Inferior parietal cortex (tissue), 1 donor: ENCODE results near the gene SLF1.

Source experiments
- DNase-seq: peaks from one replicate; pipeline ENCODE4 v3.0.0-alpha.2; 2016; ENCODE audit errors: extremely low spot score

Gene SLF1

DNA sequence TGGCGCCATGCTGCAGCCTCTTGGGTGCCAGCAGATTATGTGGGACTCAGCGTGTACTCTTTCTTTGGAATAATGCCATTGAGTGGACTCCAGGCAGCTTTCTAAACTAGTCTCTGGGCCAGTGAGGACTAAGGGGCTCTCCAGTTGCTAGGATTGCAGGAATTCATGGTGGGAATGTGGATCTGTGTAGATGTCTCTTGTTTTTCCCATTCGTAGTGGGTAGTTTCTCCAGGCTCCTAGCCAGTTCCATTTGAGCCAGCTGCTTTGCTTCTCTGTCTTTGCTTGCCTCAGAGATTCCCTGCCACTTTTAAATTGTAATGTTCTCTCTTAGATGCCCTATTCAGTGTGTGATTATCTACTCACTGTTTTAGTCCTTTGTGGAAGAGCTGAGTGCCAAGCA, 42.6 kb downstream of the SLF1 start:
- no peak for DNase-seq

DNA sequence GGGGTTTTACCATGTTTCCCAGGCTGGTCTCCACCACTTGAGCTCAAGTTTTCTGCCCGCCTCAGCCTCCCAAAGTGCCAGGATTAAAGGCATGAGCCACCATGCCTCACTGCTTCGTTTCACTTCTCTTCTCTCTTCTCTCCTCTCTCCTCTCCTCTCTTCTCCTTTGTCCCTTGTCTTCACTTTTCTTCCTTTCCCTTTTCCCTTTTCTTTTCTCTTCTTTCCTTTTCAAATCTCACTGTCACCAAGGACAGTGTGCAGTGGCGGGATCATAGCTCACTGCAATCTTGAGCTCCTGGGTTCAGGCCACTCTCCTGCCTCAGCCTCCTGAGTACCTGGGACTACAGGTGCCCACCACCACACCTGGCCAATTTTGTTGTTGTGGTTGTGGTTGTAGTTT, 49.5 kb downstream of the SLF1 start:
- DNase-seq: no peak

DNA sequence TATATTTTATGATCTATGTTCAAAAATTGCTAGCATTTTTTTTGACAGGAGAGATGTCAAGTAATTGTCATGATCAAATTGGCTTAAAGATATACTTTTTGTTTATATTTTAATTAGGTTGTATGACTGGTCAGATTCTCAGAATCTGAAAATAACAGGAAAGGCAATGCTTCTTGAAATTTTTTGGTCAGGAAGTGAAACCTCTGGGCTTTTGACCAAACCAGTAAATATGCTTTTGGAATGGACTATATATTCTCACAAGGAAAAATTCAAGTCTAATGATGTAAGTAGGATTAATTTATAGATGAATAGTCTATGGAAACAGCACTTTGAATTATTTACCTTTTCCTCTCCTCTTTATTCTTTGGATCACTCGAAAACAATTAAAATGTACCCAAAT, 52.3 kb downstream of the SLF1 start:
- DNase-seq: no peak

DNA sequence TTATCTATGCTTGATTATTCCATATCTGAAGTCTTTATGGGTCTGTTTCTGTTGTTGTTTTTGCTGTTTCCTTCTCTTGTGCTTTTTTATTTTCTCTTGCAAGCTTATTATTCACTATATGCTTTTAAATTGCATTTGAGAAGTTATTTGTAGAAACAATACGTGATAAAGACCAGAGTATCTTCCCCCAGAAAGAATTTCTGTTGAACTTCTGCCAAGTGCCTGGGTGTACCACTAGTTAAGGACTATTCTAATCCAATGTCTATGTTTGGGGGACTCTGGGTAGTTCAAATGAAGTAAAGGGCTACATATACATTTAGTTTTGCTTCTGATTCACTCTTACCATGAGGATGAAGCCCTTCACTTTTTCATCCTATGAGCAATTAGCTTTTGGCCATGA, 54.3 kb downstream of the SLF1 start:
- no peak for DNase-seq

DNA sequence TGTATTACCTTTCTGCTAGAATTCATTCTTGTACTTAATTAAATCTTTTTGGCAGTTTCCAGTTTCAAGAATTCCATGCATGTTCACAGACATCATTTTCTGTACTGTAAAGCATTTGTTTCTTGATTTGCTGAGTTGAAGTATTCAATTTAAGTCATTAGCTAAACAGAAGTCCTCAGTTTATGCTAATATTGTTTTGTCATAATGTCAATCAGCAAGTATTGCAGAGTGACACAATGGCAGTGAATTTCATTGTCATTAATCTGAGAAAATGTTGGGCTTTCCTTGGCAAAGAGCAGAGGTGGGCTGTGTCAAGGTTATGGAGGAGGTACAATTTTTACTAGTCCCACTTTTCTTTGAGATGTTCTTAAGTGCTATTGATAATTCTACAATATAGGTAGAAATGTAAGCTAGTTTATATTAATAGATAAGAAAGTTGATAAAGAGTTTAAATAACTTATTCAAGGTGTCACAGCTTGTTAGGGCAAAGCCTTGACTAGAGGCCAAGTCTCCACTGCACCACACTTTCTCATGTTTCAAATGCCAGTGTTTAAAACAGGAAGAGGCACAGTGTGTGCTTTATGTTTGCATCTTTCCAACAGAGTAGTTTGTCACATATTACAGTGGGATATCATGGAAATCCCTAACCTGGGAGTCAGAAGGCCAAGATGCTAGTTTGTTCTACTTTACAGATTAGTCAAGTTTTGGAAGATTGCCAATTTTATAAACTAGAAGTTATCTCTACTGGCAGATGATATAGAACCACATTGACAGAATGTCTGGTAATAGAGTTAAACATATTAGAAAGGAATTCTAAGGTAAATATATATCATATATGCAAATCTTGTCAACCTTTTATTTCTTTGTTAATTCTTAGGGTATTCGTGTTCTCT, 56.3 kb downstream of the SLF1 start:
- DNase-seq: no peak

DNA sequence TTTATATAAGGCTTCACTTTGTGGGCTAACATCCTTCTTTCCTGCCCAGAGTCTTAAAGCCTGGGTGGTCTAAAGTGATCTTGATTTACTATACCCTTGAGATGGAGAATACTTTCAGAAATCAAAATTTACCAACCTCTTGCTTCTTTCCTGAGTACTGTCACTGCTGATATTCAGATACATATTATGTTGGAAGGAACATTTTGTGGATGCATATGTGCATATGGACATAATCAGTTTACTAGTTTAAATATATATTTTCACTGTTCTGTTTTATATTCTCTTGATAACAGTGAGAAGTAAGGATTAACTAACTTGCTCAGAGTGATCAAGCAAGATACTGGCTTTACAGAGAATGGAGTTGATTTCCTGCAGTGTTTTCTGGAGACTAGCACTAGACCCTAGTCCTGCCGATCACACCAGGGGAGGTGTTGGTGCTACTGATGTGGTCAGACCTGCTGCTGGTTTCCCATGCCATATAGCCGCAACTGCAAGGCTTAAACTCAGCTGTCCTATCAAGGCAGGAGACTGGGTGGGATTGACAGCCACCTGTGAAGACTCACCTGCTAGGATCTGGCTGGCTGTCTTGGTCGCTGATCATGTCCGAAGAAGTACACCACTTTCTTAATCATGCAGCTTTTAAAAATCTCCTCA, 57.6 kb downstream of the SLF1 start:
- DNase-seq: no peak

DNA sequence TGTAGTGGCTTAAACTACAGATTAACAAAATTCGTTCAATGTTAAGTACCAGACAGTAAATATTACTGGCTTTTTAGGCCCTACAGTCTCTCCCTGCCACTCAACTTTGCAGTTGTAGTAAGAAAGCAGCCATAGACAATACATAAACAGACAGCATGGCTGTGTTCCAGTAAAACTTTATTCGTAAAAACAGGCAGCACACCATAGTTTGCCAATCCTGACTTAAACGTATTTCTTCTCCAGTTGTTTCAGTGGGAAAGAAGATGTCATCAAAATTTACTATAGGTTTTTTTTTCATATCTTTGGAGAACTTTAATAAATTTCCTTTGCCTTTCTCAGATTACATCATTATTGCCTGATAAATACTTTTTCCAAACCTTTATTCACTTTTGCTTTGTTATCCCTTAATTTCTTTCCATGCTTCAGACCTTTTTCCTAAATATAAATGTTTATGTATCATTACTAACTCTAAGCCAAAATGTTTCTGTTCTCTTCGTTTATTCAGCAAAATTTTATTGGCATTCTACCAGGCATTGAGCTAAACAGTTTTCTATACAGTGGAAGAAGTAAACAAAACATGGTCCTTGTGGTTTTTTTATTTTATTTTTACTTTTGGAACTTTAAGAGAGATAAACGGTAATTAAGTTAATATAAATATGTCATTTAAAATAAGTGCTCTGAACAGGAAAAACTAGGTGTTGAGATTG, 64.5 kb downstream of the SLF1 start:
- no peak for DNase-seq

DNA sequence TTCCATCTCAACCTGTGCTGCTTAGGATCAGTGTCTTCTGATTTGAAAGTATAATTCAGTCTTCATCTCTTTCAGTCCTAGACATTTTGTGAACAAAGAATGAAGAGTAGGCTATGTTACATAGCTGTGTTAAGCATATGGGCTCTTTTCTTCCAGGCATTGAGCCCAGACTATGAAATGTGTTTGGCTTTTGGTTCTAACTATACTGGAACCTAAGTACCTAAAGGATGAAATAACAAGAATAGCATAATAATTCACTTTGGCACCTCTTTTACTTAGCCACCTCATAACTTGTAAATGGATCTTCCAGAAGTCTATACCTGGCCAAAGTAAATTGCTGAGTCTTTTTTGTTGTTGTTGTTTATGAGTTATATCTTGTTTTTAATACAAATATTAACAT, 71.4 kb downstream of the SLF1 start:
- DNase-seq: no peak

DNA sequence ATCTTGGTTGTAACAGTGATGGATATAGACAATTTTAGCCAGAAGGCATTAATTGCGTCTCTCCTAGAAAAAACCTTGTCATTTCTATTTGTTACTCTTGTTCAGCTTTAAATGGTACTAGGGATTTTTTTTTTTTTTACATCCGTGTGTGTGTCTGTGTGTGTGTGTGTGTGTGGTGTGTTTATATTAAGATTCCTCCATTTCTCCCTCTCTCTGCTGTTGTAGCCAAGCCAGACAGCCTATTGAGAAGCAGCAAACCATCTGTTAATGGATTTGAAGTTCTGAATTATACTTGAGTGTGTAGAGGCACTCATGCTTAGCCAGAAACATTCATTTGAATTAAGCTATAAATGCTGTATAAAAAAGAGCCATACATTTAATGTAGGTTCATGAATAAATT, 72.3 kb downstream of the SLF1 start:
- no peak for DNase-seq

DNA sequence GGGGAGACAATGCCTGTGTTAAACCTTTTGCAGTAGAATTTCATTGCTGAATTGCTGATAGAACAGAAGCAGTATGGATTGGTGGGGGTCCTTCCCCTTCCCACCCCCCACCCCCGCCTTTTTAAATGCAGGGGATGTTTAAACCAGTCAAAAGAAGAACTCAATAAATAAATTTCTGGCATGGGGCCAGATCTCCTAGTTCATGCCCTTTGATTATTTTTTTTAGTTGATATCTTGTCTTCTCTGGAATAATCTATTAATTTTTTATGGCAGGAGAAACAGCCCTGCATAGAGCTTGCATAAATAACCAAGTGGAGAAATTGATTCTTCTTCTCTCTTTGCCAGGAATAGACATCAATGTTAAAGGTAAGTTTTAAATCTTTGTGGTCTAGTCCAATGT, 72.8 kb downstream of the SLF1 start:
- DNase-seq: no peak

DNA sequence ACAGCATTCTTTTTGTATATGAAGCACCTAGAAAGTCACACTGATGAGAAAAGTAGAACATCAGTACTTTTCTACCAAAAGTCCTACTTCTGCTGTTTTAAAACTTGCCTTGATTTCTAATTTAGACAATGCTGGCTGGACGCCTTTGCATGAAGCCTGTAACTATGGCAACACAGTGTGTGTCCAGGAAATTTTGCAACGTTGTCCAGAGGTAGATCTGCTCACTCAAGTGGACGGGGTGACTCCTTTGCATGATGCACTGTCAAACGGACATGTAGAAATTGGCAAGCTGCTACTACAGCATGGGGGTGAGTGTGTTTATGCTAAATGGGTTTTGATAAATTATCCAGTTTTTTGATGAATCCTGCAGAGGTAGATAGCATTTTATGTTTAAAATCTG, 73.5 kb downstream of the SLF1 start:
- DNase-seq: peak; percentile 52

DNA sequence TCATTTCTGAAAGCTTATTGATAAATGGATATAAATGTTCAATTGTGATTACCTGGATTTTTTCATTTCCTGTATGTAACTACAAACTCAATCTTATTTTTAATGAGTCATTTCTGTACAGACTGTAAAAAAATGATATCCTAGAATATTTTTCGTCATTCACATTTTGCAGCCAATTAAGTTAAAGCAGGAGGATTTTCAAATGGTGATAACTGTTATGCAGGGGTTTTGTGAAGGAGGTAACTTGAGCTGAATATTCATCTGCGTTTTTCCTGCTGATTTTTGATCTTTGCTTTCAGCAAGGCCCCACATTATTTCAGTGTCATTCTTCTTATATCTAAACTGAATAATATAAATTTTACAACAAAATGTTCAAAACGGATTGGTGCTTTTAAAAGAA, 74.1 kb downstream of the SLF1 start:
- DNase-seq: no peak

DNA sequence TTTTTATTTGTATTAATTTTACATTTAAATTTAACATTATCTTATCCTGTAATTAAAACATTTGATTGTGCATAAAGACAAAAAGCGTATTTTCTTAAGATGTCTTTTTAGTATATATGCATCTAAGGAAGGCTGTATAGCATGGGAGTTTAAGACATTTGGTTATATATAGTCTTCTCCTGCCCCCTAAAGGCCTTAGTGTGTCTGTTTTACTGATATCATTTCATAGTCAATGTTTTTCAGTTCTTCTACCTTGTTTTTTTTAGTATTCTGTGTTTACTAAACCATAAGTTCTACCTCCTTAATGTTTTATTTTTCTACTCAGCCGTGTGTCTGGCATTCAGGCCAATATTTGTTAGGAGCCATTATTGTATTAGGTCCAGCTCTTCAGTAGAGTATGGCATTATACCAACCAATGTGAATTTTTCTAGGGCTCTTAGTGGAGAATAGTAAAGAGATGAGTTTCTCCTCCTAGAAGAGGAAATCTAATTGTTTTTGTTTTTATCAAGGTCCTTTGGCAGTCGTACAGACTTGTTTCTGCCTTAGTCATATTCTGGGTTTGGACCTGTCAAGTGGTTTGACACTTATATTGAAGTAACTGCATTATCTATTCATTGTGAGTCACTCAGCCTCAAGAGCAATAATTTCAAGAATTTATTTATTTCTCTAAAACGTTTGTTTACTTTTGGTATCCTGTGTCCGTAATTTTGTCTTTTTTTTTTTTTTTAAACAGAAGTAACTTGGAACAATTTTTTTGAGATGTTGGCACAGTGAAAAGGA, 74.8 kb downstream of the SLF1 start:
- DNase-seq: peak; percentile 63

DNA sequence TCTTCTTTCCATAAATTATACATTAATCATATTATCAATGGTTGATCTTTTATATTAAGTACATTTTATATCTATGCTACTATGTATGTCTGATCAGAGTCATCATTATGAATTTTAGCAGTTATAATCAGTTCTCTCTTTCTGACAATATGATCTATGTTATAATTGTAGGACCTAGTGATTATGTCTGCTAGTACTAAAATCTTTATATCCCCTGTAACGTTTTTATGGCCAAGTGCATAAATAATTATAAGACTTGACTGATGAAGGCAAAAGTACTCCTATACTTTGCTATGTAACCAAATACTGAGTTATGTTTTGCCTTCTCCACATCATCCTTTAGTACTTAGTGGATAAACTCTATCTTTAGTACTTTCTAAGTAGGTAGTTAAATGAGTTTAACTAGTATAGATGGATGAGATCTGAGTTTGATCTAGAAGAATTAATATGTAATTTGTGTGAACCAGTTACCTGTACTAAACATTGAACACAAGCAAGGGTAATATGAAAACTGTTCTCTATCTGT, 75.4 kb downstream of the SLF1 start:
- no peak for DNase-seq

DNA sequence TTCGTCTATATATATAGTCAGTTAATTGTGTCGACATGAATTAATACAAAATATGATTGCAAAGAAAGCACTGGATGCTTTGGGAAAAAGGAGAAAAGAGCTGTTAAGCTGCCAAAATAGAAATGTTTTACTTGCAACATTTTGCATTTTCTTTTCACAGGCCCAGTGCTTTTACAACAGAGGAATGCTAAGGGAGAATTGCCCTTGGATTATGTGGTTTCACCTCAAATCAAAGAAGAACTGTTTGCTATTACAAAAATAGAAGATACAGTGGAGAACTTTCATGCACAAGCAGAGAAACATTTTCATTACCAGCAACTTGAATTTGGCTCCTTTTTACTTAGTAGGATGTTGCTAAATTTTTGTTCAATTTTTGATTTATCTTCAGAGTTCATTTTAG, 76.2 kb downstream of the SLF1 start:
- no peak for DNase-seq

DNA sequence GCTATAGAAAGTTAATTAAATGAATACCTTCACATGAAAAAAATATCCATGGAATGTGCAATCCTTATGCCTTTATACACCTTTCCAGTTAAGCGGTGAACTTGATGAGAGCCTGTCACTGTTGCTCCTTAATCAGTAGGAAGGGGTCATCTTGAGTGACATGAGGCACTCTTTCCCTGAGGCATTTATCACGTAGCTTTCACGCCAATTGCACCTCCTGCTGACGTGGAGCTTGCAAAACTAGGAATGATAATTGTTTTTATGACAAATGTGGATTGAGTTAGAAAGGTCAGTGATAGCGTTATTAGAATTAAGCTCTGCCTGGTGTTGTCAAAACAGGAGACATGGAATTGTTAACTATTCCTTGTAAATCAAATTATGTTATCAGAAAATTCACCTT, 79.7 kb downstream of the SLF1 start:
- no peak for DNase-seq

DNA sequence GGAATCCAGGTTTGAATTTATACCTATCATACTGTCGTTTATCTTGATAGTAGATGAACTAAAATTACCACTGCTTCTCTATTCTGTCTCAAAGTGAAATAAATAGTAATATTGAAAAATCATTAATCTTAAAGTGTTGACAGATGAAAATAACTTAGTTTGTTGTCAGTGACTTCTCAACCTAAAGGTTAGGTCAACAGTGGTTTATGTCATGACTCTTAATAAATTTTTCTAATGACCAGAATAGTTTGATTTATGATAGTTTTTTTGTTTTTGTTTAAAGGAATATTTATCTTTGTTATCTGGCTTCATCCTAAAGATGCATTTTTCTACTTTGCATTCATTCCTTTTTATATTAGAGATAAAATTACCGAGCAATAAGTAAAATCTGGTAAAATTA, 81.1 kb downstream of the SLF1 start:
- no peak for DNase-seq

DNA sequence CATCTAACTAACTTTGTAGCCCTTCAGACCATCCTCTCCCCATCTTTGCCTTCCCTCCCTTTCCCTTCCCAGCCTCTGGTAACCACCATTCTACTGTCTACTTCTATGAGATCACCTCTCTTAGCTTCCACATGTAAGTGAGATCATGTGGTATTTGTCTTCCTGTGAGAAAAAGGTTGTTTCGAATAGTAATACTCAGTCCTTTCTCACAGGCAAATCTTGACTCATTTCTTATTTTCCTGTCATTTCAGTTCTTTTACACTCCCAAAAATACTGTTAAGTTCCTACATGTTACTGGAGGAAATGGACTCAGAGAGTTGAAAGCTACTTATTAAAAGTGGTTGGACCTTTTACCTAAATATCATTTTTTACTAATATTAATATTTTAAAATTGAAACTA, 82.1 kb downstream of the SLF1 start:
- no peak for DNase-seq

DNA sequence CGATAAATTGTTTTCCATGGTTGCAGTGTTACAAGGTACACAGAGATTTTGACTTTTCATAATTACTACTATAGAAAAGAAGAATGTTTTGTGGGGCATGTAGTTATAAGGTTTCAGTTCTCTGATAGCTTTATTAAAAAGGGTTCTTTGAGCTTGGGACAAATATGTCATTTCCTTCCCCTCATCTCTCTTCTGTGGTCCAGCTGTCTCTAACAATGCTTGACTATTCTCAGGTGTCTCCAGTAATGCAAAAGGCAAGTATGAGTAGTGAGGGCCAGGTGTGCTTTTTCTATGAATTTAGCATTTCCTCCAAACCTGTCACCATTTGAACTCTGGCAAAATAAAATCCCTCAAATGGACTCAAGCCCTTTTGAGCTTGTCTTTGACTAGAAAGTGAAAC, 84.3 kb downstream of the SLF1 start:
- no peak for DNase-seq

DNA sequence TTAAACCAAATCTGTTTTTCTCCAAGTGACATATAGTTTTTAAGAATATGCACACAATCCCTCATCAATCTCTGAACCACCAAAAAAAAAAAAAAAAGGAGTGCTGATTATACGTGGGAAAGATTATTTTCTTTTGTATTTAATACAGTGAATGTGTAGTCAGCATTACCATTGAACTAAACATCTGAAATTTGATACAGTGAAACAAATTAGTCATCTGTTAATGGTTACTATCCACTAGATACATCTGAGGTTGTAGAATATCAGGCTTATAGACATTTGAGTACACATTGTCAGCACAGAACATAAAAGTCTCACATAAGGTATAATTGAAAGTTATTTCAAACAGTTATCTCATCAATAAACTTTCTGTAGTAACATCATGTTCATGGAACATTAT, 87.0 kb downstream of the SLF1 start:
- DNase-seq: no peak

DNA sequence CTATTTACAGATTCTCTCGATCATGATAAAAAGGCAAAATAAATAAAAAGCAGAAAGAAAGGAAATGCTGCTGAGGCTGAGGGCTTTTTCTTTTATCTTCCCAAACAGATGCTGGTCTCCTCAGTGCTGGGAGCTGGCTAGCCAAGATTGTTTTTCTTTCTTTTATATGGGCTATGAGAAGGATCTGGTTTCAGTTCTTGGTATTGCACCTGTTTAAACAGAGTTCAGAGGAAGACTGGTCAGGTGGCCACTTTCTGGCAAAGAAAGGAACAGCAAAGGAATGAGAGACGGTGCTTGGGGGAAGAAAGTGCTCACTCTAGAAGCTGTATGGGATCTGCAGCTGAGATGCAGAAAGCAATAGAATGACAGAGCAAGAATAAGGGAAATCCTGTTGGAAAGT, 88.9 kb downstream of the SLF1 start:
- no peak for DNase-seq

DNA sequence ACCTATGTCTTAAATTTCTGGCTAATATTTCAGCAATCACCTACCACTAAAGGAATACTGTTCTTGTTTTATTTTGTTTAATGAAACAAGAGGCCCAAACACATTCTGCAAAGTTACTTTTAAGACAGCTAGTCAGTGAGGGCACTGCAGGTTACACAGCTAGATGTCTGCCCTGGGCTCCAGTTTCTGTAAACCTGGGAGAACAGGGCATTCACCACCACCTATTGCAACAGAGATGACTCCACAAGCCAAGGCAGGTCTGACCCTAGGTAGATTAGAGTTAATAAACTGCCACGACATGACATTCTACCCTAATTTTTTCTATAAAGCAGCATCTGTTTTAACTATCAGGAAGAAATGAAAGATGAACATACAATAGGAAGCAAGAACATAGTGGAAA, 90.8 kb downstream of the SLF1 start:
- DNase-seq: no peak
